Measurements from ENCODE around the gene TMPRSS13.

TMPRSS13 gene

DNA sequence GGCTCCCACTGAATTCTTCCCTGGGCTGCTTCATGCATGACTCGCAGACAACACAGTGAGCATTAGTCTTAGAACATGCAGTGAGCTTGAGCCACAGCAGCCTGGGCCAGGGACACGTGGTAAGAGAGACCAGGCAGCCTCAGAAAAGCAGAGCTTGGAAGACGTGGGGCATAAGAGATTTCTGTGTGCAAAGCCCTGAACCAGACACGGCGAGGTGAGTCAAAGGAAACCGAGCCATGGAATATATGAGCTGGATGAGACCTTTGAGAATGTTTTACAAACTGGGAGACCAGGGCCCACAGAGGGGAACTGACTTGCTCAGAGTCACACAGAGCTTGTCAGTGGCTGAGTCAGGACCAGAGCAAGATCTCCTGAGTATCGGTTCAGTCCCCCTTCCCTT lies 44.2 kb downstream of the TMPRSS13 start:
- Histone ChIP-seq H3K4me2 (no peak overlapping the region), H3K36me3 (no peaks in the 10 kb centered on the region), H3K9ac (no peak overlapping the region), H4K20me1 (no peaks in the 10 kb centered on the region; a peak in 1 of 22 replicates), H3K27me3 (peaks cover 0 to 7% (median 2%) of the 10 kb centered on the region in 11 experiments; a peak in 8 of 22 replicates), H3K27ac (no peak overlapping the region), H3K9me3 (replicated peaks in 1 of 11) (peaks cover 0 to 4% (median under 1%) of the 10 kb centered on the region in 11 experiments; a peak in 5 of 22 replicates), H3K4me1 (no peaks in the 10 kb centered on the region), H3K4me3 (no peak overlapping the region)
- TF ChIP-seq Cebpa-rat (IDR thresholded peaks at IDR 0.05), result no peak

DNA sequence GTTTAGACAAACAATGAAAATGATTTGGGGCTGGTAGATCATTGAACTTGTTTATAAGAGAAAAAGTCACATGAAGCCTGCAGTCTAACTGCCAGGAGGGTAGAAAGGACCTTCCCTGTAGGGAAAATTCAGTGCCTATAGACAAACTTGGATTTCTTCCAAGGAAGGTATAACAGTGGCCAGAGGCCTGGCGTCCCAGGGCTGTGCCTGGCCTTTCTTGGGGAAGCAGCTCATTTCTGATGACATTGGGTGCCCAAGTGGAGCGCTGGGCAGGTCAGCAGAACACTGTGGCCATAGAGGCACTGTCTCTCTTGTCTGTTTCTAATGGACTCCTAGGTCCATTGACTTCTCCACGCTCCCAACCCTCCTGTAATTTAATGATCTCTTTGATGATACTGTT lies 46.1 kb downstream of the TMPRSS13 start:
- no peaks in the 10 kb centered on the region for H3K9me3 ChIP-seq (replicated peaks in 1 of 11)
- H3K27me3 ChIP-seq, result peaks cover 10 to 26% (median 21%) of the 10 kb centered on the region in 11 experiments
- no peak for TF ChIP-seq Cebpa-rat (IDR thresholded peaks at IDR 0.05)
- H3K4me3 ChIP-seq, result no peak overlapping the region
- H3K4me2 ChIP-seq, result no peak overlapping the region
- H4K20me1 ChIP-seq, result no peaks in the 10 kb centered on the region; a peak in 1 of 22 replicates
- no peak overlapping the region for H3K27ac ChIP-seq
- no peak overlapping the region for H3K9ac ChIP-seq
- H3K36me3 ChIP-seq, result no peaks in the 10 kb centered on the region
- no peaks in the 10 kb centered on the region for H3K4me1 ChIP-seq

DNA sequence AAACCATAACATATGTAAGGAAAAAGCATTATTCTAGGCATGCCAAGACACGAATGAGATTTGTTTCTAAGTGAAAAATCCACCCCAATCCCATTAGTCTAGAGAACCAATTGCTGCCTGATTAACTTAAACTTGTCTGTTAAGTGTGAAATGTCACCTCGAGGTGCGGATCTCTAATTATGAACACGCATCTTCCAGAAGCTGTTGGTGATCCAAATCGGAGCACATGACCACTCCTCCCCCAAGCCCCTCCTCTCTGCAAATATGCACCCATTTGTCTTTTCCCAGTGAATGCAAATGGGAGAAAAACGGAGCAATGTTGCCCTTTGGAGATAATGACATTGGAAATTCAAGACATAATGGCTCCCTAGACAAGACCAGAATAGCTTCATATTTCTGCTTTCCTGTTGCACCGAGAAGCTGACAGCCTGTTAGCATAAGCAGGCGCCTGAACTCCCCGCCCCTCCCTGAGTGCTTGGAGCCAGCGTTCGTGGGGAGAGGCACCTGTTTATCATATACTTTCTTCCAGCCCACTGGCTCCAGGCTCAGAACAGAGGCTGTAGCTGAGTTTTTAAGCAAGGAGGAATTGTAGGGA lies 46.8 kb downstream of the TMPRSS13 start:
- no peak for TF ChIP-seq Cebpa-rat (IDR thresholded peaks at IDR 0.05)
- Histone ChIP-seq H3K9ac (no peak overlapping the region), H3K27ac (no peak overlapping the region), H3K4me2 (no peak overlapping the region), H3K4me3 (no peak overlapping the region), H3K9me3 (replicated peaks in 1 of 11) (no peaks in the 10 kb centered on the region), H3K27me3 (peaks cover 16 to 33% (median 27%) of the 10 kb centered on the region in 11 experiments), H4K20me1 (peaks cover 0 to 3% (median 0%) of the 10 kb centered on the region in 11 experiments; a peak in 5 of 22 replicates), H3K36me3 (no peaks in the 10 kb centered on the region), H3K4me1 (no peaks in the 10 kb centered on the region)

GRCh38 chr11:117881217-117881616 lies 48.0 kb downstream of the TMPRSS13 start:
- Histone ChIP-seq H3K9me3 (replicated peaks in 1 of 11) (no peaks in the 10 kb centered on the region), H3K27me3 (peaks cover 28 to 44% (median 39%) of the 10 kb centered on the region in 11 experiments), H4K20me1 (peaks cover 0 to 11% (median 0%) of the 10 kb centered on the region in 11 experiments; a peak in 7 of 22 replicates), H3K4me1 (peaks cover 1 to 10% (median 2%) of the 10 kb centered on the region in 10 experiments; a peak in 18 of 20 replicates), H3K9ac (no peak overlapping the region), H3K4me3 (no peak overlapping the region), H3K36me3 (no peaks in the 10 kb centered on the region), H3K27ac (no peak overlapping the region), H3K4me2 (no peak overlapping the region)
- TF ChIP-seq Cebpa-rat (IDR thresholded peaks at IDR 0.05), result no peak

DNA sequence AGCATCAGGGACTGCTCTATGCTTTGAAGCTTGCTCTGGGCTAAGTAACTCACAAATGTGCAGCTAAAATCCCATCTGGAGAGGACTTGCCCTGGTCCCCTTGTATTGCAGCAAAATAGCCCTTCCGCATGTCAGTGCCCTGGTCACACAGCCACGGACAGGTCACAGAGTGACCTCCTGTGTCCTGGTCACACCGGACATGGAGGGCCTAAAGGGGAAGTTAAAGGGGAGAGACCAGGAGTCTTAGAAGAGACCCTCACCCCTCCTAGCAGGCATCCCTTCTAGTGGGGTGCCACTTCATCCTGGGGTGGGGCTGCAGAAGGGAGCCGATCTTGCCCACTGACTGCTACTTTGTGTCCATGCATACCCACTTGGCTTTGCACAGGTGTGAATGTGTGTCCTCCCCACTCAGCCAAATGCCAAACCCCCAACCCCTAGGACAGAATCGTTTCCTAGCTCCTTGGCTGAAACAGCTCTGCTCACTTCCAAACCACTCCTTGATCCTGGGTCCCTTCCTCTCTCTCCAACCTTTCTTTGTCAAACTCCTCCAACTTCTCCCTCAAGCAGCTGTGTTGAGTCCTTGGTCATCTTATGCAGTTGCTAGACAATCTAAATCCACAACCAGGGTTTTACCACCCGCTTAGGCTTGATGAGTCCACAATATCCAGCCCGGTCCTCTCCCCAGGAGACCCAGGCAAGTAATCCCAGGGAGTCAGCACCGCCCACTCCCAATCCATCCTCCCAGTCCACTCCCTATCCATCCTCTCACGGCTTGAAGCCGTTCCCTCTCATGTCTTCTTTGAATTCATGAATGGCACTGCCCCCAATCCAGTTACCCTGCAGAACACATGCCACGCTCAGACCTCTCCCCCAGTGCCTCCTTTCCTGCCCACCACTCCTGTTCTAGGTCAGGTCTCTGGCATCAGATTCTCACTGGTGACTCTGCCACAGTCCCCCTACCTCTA lies 49.4 kb downstream of the TMPRSS13 start:
- no peak overlapping the region for H3K4me2 ChIP-seq
- TF ChIP-seq Cebpa-rat (IDR thresholded peaks at IDR 0.05), result no peak
- peaks cover 42 to 59% (median 53%) of the 10 kb centered on the region in 11 experiments for H3K27me3 ChIP-seq
- peaks cover 12 to 21% (median 15%) of the 10 kb centered on the region in 10 experiments; a peak in 19 of 20 replicates for H3K4me1 ChIP-seq
- H3K36me3 ChIP-seq, result no peaks in the 10 kb centered on the region
- no peak overlapping the region for H3K4me3 ChIP-seq
- peaks cover 0 to 18% (median 0%) of the 10 kb centered on the region in 11 experiments; a peak in 8 of 22 replicates for H4K20me1 ChIP-seq
- no peak overlapping the region for H3K9ac ChIP-seq
- no peak overlapping the region for H3K27ac ChIP-seq
- no peaks in the 10 kb centered on the region for H3K9me3 ChIP-seq (replicated peaks in 1 of 11)

DNA sequence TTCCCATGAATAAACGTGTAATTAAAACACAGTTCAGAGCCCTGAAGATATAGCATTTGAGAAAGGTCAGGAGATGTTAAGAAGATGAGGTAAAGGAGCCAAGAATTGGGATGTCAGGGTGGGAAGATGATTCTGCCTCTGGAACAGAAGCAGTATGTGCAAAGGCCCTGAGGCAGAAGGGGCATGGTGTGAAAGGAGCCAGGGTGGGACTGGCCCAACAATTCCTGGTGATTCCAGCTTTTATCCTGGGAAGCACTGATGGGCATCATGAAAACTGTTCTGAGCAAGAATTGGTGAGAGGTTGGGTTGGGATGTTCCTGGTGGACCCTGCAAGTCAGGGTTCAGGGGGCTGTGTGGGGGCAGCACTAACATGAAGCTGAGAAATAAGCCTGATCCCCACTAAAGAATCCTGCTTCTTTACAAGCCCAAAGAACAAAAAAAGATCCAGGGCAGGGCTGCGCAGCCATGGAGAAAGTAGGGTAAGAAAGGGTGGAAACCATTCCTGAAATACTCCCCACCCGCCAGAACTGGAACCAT lies 50.2 kb downstream of the TMPRSS13 start:
- Histone ChIP-seq H3K4me2 (no peak overlapping the region), H3K9ac (no peak overlapping the region), H3K9me3 (replicated peaks in 1 of 11) (no peaks in the 10 kb centered on the region), H3K27ac (no peak overlapping the region), H3K4me3 (no peak overlapping the region), H4K20me1 (peaks cover 0 to 18% (median 0%) of the 10 kb centered on the region in 11 experiments; a peak in 8 of 22 replicates), H3K27me3 (peaks cover 50 to 67% (median 61%) of the 10 kb centered on the region in 11 experiments), H3K4me1 (peaks cover 19 to 29% (median 23%) of the 10 kb centered on the region in 10 experiments; a peak in 19 of 20 replicates), H3K36me3 (no peaks in the 10 kb centered on the region)
- no peak for TF ChIP-seq Cebpa-rat (IDR thresholded peaks at IDR 0.05)

DNA sequence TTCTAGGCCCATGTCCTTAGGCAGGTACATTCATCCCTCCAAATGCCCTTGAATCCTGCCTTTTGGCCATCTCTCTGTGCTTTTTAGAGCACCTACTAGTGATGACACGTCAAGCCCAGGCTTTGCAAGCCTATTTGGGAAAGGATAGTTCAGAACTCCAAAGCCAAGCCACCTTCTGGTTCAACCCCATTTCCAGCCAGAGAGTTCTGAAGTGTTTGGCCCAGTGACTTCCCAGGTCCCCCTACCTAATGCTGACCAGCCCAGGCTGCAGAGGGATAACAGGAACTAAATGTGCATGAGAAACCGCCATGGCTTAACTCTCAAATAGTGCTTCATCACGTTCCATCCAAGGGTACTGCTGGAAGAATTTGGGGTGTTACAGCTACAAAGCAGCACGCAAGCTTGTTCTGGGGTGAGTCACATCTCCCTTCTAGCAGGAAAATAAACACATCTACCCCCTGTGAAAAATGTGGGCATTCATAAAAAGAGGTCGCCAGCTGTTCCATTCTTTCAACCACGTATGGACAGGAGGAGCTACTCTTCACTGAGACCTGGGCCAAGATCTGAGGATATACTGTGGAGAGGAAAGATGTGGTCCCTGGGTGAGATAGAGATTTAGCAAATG lies 50.8 kb downstream of the TMPRSS13 start:
- Histone ChIP-seq H3K4me2 (no peak overlapping the region), H4K20me1 (peaks cover 0 to 20% (median 0%) of the 10 kb centered on the region in 11 experiments; a peak in 8 of 22 replicates), H3K9me3 (replicated peaks in 1 of 11) (no peaks in the 10 kb centered on the region), H3K4me1 (peaks cover 25 to 35% (median 29%) of the 10 kb centered on the region in 10 experiments; a peak in 19 of 20 replicates), H3K4me3 (no peak overlapping the region), H3K9ac (no peak overlapping the region), H3K36me3 (no peaks in the 10 kb centered on the region), H3K27ac (no peak overlapping the region), H3K27me3 (peaks cover 56 to 72% (median 67%) of the 10 kb centered on the region in 11 experiments)
- TF ChIP-seq Cebpa-rat (IDR thresholded peaks at IDR 0.05), result no peak

DNA sequence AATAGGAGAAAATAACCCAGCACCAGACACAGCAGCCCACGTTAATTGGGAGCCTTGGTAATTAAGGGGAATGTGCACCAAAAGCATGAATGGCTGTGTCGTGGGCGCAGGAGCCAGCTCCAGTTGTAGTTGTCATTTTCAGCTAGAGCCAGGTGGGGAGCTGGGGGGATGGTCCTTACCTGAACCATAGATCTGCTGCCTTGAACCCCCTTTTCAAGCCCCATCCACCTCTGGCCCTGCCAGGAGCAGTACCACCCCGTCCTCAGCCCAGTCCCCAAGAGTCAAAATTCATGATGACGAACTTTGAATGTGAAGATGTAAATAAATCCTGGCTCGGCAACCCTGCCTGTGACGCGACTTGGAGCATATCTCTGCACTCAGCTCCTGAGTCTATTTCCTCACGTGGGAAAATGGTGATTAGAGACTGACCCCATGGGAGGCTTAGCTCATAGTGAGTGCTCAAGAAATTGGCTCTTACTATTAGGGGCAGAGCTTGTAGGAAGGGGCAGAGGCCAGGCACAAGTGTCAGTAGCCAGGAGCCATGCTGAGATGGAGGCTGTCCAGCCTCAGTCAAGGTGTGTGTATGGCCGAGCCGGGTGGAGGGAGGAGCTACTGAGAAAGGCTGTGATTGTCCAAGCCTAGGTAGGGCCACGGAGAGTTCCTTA lies 52.0 kb downstream of the TMPRSS13 start:
- no peak for TF ChIP-seq Cebpa-rat (IDR thresholded peaks at IDR 0.05)
- H3K27ac ChIP-seq, result no peak overlapping the region
- H3K36me3 ChIP-seq, result no peaks in the 10 kb centered on the region
- peak overlapping the region in 5 of 10 experiments; percentile 44 to 59 (median 49); a peak in 7 of 20 replicates for H3K4me3 ChIP-seq
- H3K9ac ChIP-seq, result no peak overlapping the region; a peak in 1 of 22 replicates
- H3K4me1 ChIP-seq, result peaks cover 32 to 45% (median 39%) of the 10 kb centered on the region in 10 experiments; a peak in 19 of 20 replicates
- H3K9me3 ChIP-seq (replicated peaks in 1 of 11), result no peaks in the 10 kb centered on the region
- H4K20me1 ChIP-seq, result peaks cover 0 to 27% (median 0%) of the 10 kb centered on the region in 11 experiments; a peak in 8 of 22 replicates
- H3K27me3 ChIP-seq, result peaks cover 57 to 80% (median 76%) of the 10 kb centered on the region in 11 experiments
- peak overlapping the region; percentile 65 to 91 (median 77); a peak in 20 of 22 replicates for H3K4me2 ChIP-seq

Measured in BLaER1 treated with 17β-estradiol and CSF1 and Interleukin-3, amounts not matched to agents 10 nM and 100 nM (cell line).